SU-DHL-6 (cell line): ENCODE results near the gene TSPAN31.

ENCODE experiments used
- H2AFZ ChIP-seq: fragments of 200-600 bp; sonication (generic); 2 replicates; pipeline ENCODE4 v1.6.1; 2014; ENCODE audit warnings: low read depth, mild to moderate bottlenecking, moderate library complexity, mixed read lengths, antibody characterized with exemption, low read length; ENCODE audit not compliant: severe bottlenecking
- H3F3A ChIP-seq: fragments of 200-600 bp; shearing (Covaris generic); 2 replicates; pipeline ENCODE4 v1.6.0; 2016; ENCODE audit warnings: antibody characterized with exemption, mild to moderate bottlenecking; ENCODE audit not compliant: insufficient read depth
- H3K27ac ChIP-seq: fragments of 200-600 bp; sonication (generic); 2 replicates; pipeline ENCODE4 v1.5.1; 2016; ENCODE audit warnings: low read depth, mild to moderate bottlenecking, low read length, moderate library complexity, mixed read lengths
- H3K27me3 ChIP-seq: fragments of 200-600 bp; sonication (generic), shearing (Covaris generic); 2 replicates; pipeline ENCODE4 v1.6.0; 2014; ENCODE audit warnings: mild to moderate bottlenecking, low read length
- H3K36me3 ChIP-seq: fragments of 200-600 bp; sonication (generic); 2 replicates; pipeline ENCODE4 v1.6.1; 2014; ENCODE audit warnings: mild to moderate bottlenecking, low read length, mixed read lengths
- H3K4me2 ChIP-seq: fragments of 300-600, 200-600 bp; shearing (Covaris generic), sonication (generic); 2 replicates; pipeline ENCODE4 v1.6.0; 2014; ENCODE audit warnings: low read length, low read depth, mild to moderate bottlenecking; ENCODE audit not compliant: poor library complexity, severe bottlenecking
- H3K4me3 ChIP-seq: fragments of 200-600 bp; sonication (generic); 2 replicates; pipeline ENCODE4 v1.5.1; 2014; ENCODE audit warnings: antibody characterized with exemption, low read length, mild to moderate bottlenecking, mixed read lengths; ENCODE audit not compliant: insufficient read depth, poor library complexity, severe bottlenecking
- H3K79me2 ChIP-seq: fragments of 200-600 bp; sonication (generic); 2 replicates; pipeline ENCODE4 v1.6.1; 2014; ENCODE audit warnings: mild to moderate bottlenecking, low read length, moderate library complexity; ENCODE audit not compliant: insufficient read depth
- H3K9ac ChIP-seq: fragments of 200-600 bp; sonication (generic); 2 replicates; pipeline ENCODE4 v1.7.0; 2014; ENCODE audit warnings: mild to moderate bottlenecking, low read length
- H3K9me2 ChIP-seq: fragments of 200-600 bp; sonication (generic); replicated peaks from 2 replicates; pipeline ENCODE4 v1.6.1; 2014; ENCODE audit warnings: low read length; ENCODE audit not compliant: insufficient read depth
- H3K9me3 ChIP-seq: fragments of 200-600 bp; sonication (generic); 2 replicates; pipeline ENCODE4 v1.6.1; 2014; ENCODE audit warnings: low read length, mixed read lengths; ENCODE audit not compliant: insufficient read depth
- H4K20me1 ChIP-seq: fragments of 200-600 bp; sonication (generic); 2 replicates; pipeline ENCODE4 v1.6.1; 2014; ENCODE audit warnings: low read depth, mild to moderate bottlenecking, antibody characterized with exemption, low read length, moderate library complexity, mixed read lengths
- CTCF ChIP-seq: fragments of 200-600 bp; sonication (generic); IDR thresholded peaks from one replicate; pipeline ENCODE4 v1.5.1; 2017; ENCODE audit warnings: antibody characterized with exemption, mild to moderate bottlenecking, low read length, moderate library complexity; ENCODE audit not compliant: insufficient read depth, poor library complexity, severe bottlenecking
- EZH2phosphoT487 ChIP-seq: fragments of 200-600 bp; sonication (generic), shearing (Covaris generic); conservative IDR thresholded peaks from 2 replicates; pipeline ENCODE4 v1.6.1; 2018; ENCODE audit warnings: mild to moderate bottlenecking, antibody characterized with exemption, low read length, moderate library complexity, mixed read lengths

The TSPAN31 gene

GRCh38 chr12:57732726-57733593 lies 11.9 kb upstream of the TSPAN31 start:
- H4K20me1 ChIP-seq: no peaks in the 10 kb centered on the region
- H3K27me3 ChIP-seq: no peaks in the 10 kb centered on the region
- H3K27ac ChIP-seq: no peak overlapping the region
- no peak overlapping the region for H3K4me2 ChIP-seq
- no peaks in the 10 kb centered on the region for H3K9me3 ChIP-seq
- H3K9ac ChIP-seq: no peak overlapping the region
- H3K9me2 ChIP-seq: no peaks in the 10 kb centered on the region
- peaks cover 3% of the 10 kb centered on the region; the same call in 1 of the 2 replicates for H3K36me3 ChIP-seq
- H3K4me3 ChIP-seq: no peak overlapping the region
- no peak for TF ChIP-seq CTCF
- no peak for TF ChIP-seq EZH2phosphoT487
- no peaks in the 10 kb centered on the region for H3K79me2 ChIP-seq
- no peaks in the 10 kb centered on the region for H3F3A ChIP-seq
- H2AFZ ChIP-seq: no peak overlapping the region

GRCh38 chr12:57733928-57734327 lies 10.9 kb upstream of the TSPAN31 start:
- Histone ChIP-seq H2AFZ (no peak overlapping the region), H3K27me3 (no peaks in the 10 kb centered on the region), H3K79me2 (peaks cover under 1% of the 10 kb centered on the region; the same call in 1 of the 2 replicates), H3K9me2 (no peaks in the 10 kb centered on the region), H3K9ac (no peak overlapping the region), H3K27ac (no peak overlapping the region), H3K4me2 (no peak overlapping the region), H3K4me3 (no peak overlapping the region), H3K36me3 (peaks cover 3% of the 10 kb centered on the region; the same call in 1 of the 2 replicates), H3K9me3 (no peaks in the 10 kb centered on the region), H4K20me1 (no peaks in the 10 kb centered on the region), H3F3A (no peaks in the 10 kb centered on the region)
- TF ChIP-seq EZH2phosphoT487: no peak
- TF ChIP-seq CTCF: no peak

- no peak overlapping the region for H3K9ac ChIP-seq
- peaks cover 3% of the 10 kb centered on the region; the same call in 1 of the 2 replicates for H3K36me3 ChIP-seq
- H4K20me1 ChIP-seq: no peaks in the 10 kb centered on the region
- H3K9me3 ChIP-seq: no peaks in the 10 kb centered on the region
- TF ChIP-seq EZH2phosphoT487 (no peak), CTCF (no peak)
- no peaks in the 10 kb centered on the region for H3K9me2 ChIP-seq
- H3K27me3 ChIP-seq: no peaks in the 10 kb centered on the region
- peaks cover 7% of the 10 kb centered on the region for H3K79me2 ChIP-seq
- H3K27ac ChIP-seq: no peak overlapping the region
- H3K4me2 ChIP-seq: no peak overlapping the region
- H2AFZ ChIP-seq: no peak overlapping the region
- no peaks in the 10 kb centered on the region for H3F3A ChIP-seq
- no peak overlapping the region for H3K4me3 ChIP-seq
Measured at GRCh38 chr12:57734591-57734990, 10.2 kb upstream of the TSPAN31 start.
